ENCODE results near the gene PTPRC. TPM values are rescaled to one million over a fixed set of nuclear protein-coding genes. Genes with fewer than 3 reads are reported as not detected.

The PTPRC gene
- total RNA-seq, 2 donors from 2014 or later = 11.2 to 18.7 TPM

- Histone ChIP-seq H3K27me3 (no peaks in the 10 kb centered on the region), H3K27ac (no peak overlapping the region), H3K4me3 (no peak overlapping the region), H3K4me1 (no peaks in the 10 kb centered on the region), H3K9me3 (no peaks in the 10 kb centered on the region), H3K9ac (ENCODE audit: low read depth in 2 of 2, low read length in 2 of 2) (no peak overlapping the region), H3K36me3 (no peaks in the 10 kb centered on the region)
- TF ChIP-seq CTCF (IDR thresholded peaks at IDR 0.05) = no peak
- intact Hi-C loops (cut with DNase I) = no loop called here
- DNase-seq = no peak
Observed at GRCh38 chr1:198669771-198670170, 30.9 kb downstream of the PTPRC start.

- Histone ChIP-seq H3K4me3 (no peak overlapping the region), H3K27me3 (no peaks in the 10 kb centered on the region), H3K9ac (ENCODE audit: low read depth in 2 of 2, low read length in 2 of 2) (no peak overlapping the region), H3K4me1 (no peaks in the 10 kb centered on the region), H3K27ac (no peak overlapping the region), H3K36me3 (no peaks in the 10 kb centered on the region), H3K9me3 (no peaks in the 10 kb centered on the region)
- intact Hi-C loops (cut with DNase I) = no loop called here
- TF ChIP-seq CTCF (IDR thresholded peaks at IDR 0.05) = no peak
- no peak for DNase-seq
Observed at GRCh38 chr1:198671136-198671535, 32.3 kb downstream of the PTPRC start.

GRCh38 chr1:198672124-198672523, 33.3 kb downstream of the PTPRC start:
- TF ChIP-seq CTCF (IDR thresholded peaks at IDR 0.05) = no peak
- no peak for DNase-seq
- H3K4me3 ChIP-seq = no peak overlapping the region
- H3K27ac ChIP-seq = no peak overlapping the region
- H3K36me3 ChIP-seq = no peaks in the 10 kb centered on the region
- H3K9ac ChIP-seq (ENCODE audit: low read depth in 2 of 2, low read length in 2 of 2) = no peak overlapping the region
- H3K9me3 ChIP-seq = no peaks in the 10 kb centered on the region
- H3K27me3 ChIP-seq = no peaks in the 10 kb centered on the region
- no peaks in the 10 kb centered on the region for H3K4me1 ChIP-seq
- intact Hi-C loops (cut with DNase I) = no loop called here

GRCh38 chr1:198674009-198674408, 35.2 kb downstream of the PTPRC start:
- no peak for DNase-seq
- H3K9me3 ChIP-seq = no peaks in the 10 kb centered on the region
- H3K9ac ChIP-seq (ENCODE audit: low read depth in 2 of 2, low read length in 2 of 2) = no peak overlapping the region
- H3K36me3 ChIP-seq = no peaks in the 10 kb centered on the region
- no peaks in the 10 kb centered on the region for H3K27me3 ChIP-seq
- no peak overlapping the region for H3K4me3 ChIP-seq
- intact Hi-C loops (cut with DNase I) = no loop called here
- H3K4me1 ChIP-seq = no peaks in the 10 kb centered on the region
- TF ChIP-seq CTCF (IDR thresholded peaks at IDR 0.05) = no peak
- no peak overlapping the region for H3K27ac ChIP-seq

GRCh38 chr1:198676253-198676652, 37.4 kb downstream of the PTPRC start:
- Histone ChIP-seq H3K27me3 (no peaks in the 10 kb centered on the region), H3K9me3 (no peaks in the 10 kb centered on the region), H3K4me3 (no peak overlapping the region), H3K4me1 (no peaks in the 10 kb centered on the region), H3K36me3 (no peaks in the 10 kb centered on the region), H3K27ac (no peak overlapping the region), H3K9ac (ENCODE audit: low read depth in 2 of 2, low read length in 2 of 2) (no peak overlapping the region)
- intact Hi-C loops (cut with DNase I) = no loop called here
- no peak for TF ChIP-seq CTCF (IDR thresholded peaks at IDR 0.05)
- DNase-seq = no peak

GRCh38 chr1:198677027-198677426, 38.2 kb downstream of the PTPRC start:
- intact Hi-C loops (cut with DNase I) = no loop called here
- no peaks in the 10 kb centered on the region for H3K4me1 ChIP-seq
- H3K27me3 ChIP-seq = no peaks in the 10 kb centered on the region
- H3K27ac ChIP-seq = no peak overlapping the region
- no peak overlapping the region for H3K9ac ChIP-seq (ENCODE audit: low read depth in 2 of 2, low read length in 2 of 2)
- DNase-seq = no peak
- TF ChIP-seq CTCF (IDR thresholded peaks at IDR 0.05) = no peak
- H3K9me3 ChIP-seq = no peaks in the 10 kb centered on the region
- H3K4me3 ChIP-seq = no peak overlapping the region
- H3K36me3 ChIP-seq = no peaks in the 10 kb centered on the region

Data from colonic mucosa (tissue), 4 donors.